Activated naive CD8-positive, alpha-beta T cell treated with anti-CD3 and anti-CD28 coated beads, Interleukin-2, amount 10 ng/mL, durations not matched to agents 7 days and 5 days (primary cell): ENCODE measurements around the gene CCDC88A. TPM values are rescaled to one million over a fixed set of nuclear protein-coding genes. Genes with fewer than 3 reads are reported as not detected.
"Not testable (repeated sequence)": the region's sequence is repeated elsewhere in the genome, so short reads cannot be mapped to it uniquely, and the experiment has no call there.

Experiments
- ATAC-seq: fragments of 150-1000 bp; cut with Tn5 transposase; one replicate; pipeline ENCODE4 v1.10.0; 2021; ENCODE audit warnings: low read depth, moderate library complexity
- POLR2A ChIA-PET: fragments of 350-600 bp; sonication (Branson Sonifier 250); formaldehyde crosslinking; loops from one replicate; lab custom pipeline; 2021; ENCODE audit warnings: antibody characterized with exemption; lab: Charles Lee
- DNase-seq: peaks from one replicate; pipeline ENCODE4 v3.0.0; 2021
- H3K27ac Mint-ChIP-seq: one replicate; pipeline ENCODE4 v1.8.0; 2022; ENCODE audit warnings: mild to moderate bottlenecking, mixed read lengths
- H3K27me3 Mint-ChIP-seq: one replicate; pipeline ENCODE4 v1.8.0; 2022; ENCODE audit warnings: mild to moderate bottlenecking, moderate library complexity, mixed read lengths
- H3K36me3 Mint-ChIP-seq: one replicate; pipeline ENCODE4 v1.8.0; 2021; ENCODE audit warnings: mild to moderate bottlenecking, mixed read lengths
- H3K4me1 Mint-ChIP-seq: one replicate; pipeline ENCODE4 v1.8.0; 2021; ENCODE audit warnings: mixed read lengths
- H3K4me3 Mint-ChIP-seq: one replicate; pipeline ENCODE4 v1.8.0; 2022; ENCODE audit warnings: mild to moderate bottlenecking, moderate library complexity, mixed read lengths
- H3K9me3 Mint-ChIP-seq: one replicate; pipeline ENCODE4 v1.8.0; 2021; ENCODE audit warnings: mixed read lengths
- total RNA-seq, 2 experiments: library from RNA; stranded (reverse); gene quantifications; one replicate each; pipeline ENCODE4 v1.2.3, GENCODE V29; 2021

CCDC88A gene
- total RNA-seq, 2 experiments from 2014 or later, result 19.5 to 20.3 TPM

DNA sequence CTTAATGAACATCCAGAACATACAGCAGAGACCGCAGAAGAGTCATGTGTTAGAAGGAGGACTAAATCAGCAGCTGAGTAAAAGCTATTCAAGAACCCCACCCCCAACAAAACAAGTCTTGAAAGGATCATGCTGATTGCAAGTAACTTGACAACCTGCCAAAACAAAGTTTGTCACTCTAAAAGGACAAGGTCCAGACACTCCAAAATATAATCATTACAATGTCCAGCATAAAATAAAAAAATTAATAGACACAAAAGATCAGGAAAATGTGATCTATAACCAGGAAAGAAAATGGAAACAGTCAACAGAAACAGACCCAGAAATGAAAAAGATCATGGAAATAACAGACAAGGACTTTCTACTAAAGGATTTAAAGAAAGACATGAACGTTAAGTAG is 28.5 kb downstream of the CCDC88A start:
- no peaks in the 10 kb centered on the region for H3K9me3 Mint-ChIP-seq
- no peaks in the 10 kb centered on the region for H3K4me1 Mint-ChIP-seq
- H3K4me3 Mint-ChIP-seq, result no peak overlapping the region
- ATAC-seq (no peak), DNase-seq (no peak)
- POLR2A ChIA-PET, result no interaction called here
- no peaks in the 10 kb centered on the region for H3K27me3 Mint-ChIP-seq
- H3K36me3 Mint-ChIP-seq, result peaks cover 1% of the 10 kb centered on the region
- no peak overlapping the region for H3K27ac Mint-ChIP-seq

GRCh38 chr2:55385516-55385915 is 34.1 kb downstream of the CCDC88A start:
- H3K4me1 Mint-ChIP-seq, POLR2A ChIA-PET, H3K27me3 Mint-ChIP-seq, ATAC-seq, H3K36me3 Mint-ChIP-seq, H3K9me3 Mint-ChIP-seq, H3K4me3 Mint-ChIP-seq, DNase-seq, H3K27ac Mint-ChIP-seq: not testable (repeated sequence)

DNA sequence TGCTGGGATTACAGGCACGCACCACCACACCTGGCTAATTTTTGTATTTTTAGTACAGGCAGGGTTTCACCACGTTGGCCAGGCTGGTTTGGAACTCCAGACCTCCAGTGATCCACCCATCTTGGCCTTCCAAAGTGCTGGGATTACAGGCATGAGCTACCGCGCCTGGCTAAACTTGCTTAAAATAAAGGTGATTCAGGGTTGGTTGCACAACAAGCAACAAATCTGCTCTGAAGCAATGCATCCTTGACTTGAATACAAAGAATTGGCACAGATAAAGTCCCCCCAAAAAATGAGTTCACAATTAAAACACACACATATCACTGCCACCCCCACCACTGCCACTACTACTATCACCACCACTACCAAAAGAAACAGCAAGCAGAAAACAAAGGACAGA is 34.9 kb downstream of the CCDC88A start:
- Mint-ChIP-seq H3K4me3 (no peak overlapping the region), H3K4me1 (no peaks in the 10 kb centered on the region), H3K36me3 (peaks cover 1% of the 10 kb centered on the region), H3K9me3 (no peaks in the 10 kb centered on the region), H3K27ac (no peak overlapping the region), H3K27me3 (no peaks in the 10 kb centered on the region)
- DNase-seq (no peak), ATAC-seq (no peak)
- POLR2A ChIA-PET, result no interaction called here

DNA sequence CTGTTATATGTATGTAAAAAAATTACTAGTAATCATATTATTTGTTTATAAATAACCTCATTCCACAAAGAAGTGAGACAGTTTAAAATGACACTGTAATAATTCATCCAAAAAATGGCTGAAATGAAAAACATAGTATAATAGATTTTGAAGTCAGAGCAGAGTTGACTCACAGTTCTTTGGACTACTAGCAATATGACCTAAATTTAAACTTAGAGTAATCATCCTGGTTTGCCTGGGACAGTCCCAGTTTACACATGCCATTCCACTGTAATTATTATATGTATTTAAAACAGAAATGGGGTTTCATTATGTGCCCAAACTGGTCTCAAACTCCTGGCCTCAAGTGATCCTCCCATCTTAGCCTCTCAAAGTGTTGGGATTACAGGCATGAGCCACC is 48.3 kb downstream of the CCDC88A start:
- POLR2A ChIA-PET, result no interaction called here
- Mint-ChIP-seq H3K4me1 (no peaks in the 10 kb centered on the region), H3K36me3 (peaks cover 6% of the 10 kb centered on the region), H3K27ac (no peak overlapping the region), H3K27me3 (no peaks in the 10 kb centered on the region), H3K9me3 (no peaks in the 10 kb centered on the region), H3K4me3 (no peak overlapping the region)
- DNase-seq (no peak), ATAC-seq (no peak)

DNA sequence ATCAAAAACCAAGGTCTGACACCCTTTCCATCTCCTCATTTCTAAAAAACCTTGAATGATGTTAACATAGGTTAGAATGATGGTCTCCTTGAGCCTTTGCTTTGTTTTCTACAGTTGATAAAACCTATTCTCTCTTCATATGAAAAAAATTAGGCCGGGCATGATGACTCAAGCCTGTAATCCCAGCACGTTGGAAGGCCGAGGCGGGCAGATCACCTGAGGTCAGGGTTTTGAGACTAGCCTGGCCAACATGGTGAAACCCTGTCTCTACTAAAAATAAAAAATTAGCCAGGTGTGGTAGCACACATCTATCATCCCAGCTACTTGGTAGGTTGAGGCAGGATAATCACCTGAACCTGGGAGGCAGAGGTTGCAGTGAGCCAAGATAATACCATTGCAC is 49.4 kb downstream of the CCDC88A start:
- no peak overlapping the region for H3K27ac Mint-ChIP-seq
- no peaks in the 10 kb centered on the region for H3K4me1 Mint-ChIP-seq
- H3K27me3 Mint-ChIP-seq, result no peaks in the 10 kb centered on the region

GRCh38 chr2:55365303-55365702 is 54.4 kb downstream of the CCDC88A start:
- H3K9me3 Mint-ChIP-seq, result no peaks in the 10 kb centered on the region
- ATAC-seq, result no peak
- DNase-seq, result no peak
- POLR2A ChIA-PET, result no interaction called here
- H3K4me3 Mint-ChIP-seq, result no peak overlapping the region
- no peaks in the 10 kb centered on the region for H3K4me1 Mint-ChIP-seq
- H3K36me3 Mint-ChIP-seq, result peaks cover 3% of the 10 kb centered on the region
- H3K27me3 Mint-ChIP-seq, result no peaks in the 10 kb centered on the region
- no peak overlapping the region for H3K27ac Mint-ChIP-seq

More for the DNA sequence above, 49.4 kb downstream of the CCDC88A start:
- no peak for DNase-seq
- Mint-ChIP-seq H3K36me3 (peaks cover 6% of the 10 kb centered on the region), H3K4me3 (no peak overlapping the region), H3K9me3 (no peaks in the 10 kb centered on the region)
- no peak for ATAC-seq
- POLR2A ChIA-PET, result no interaction called here

- Mint-ChIP-seq H3K4me1 (no peaks in the 10 kb centered on the region), H3K9me3 (no peaks in the 10 kb centered on the region)
- POLR2A ChIA-PET, result no interaction called here
Observed at GRCh38 chr2:55364189-55365055, 55.2 kb downstream of the CCDC88A start.

DNA sequence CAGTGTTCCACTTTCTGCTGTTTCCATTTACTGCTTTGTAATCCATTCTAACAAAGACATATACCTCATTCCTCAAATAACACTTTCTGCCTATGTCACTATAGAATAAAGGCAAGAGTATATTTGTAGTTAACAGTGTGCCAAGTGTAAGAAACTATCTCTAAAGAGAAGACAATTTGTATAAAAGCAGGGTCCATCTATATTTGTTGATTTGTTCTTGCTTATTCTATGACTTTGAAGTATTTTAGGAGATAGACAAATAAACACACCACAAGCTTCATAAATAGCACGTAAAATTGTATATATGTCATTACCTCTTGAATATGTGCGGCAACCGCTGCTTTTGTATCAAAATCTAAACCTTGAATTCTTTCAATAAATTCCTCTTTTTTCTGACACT is 56.0 kb downstream of the CCDC88A start:
- Mint-ChIP-seq H3K9me3 (no peaks in the 10 kb centered on the region), H3K4me1 (no peaks in the 10 kb centered on the region), H3K27ac (no peak overlapping the region), H3K36me3 (no peaks in the 10 kb centered on the region), H3K27me3 (no peaks in the 10 kb centered on the region), H3K4me3 (no peak overlapping the region)
- POLR2A ChIA-PET, result no interaction called here
- DNase-seq (no peak), ATAC-seq (no peak)

More at GRCh38 chr2:55364189-55365055, 55.2 kb downstream of the CCDC88A start:
- no peaks in the 10 kb centered on the region for H3K27me3 Mint-ChIP-seq
- ATAC-seq (no peak), DNase-seq (no peak)
- no peak overlapping the region for H3K27ac Mint-ChIP-seq
- no peaks in the 10 kb centered on the region for H3K36me3 Mint-ChIP-seq
- H3K4me3 Mint-ChIP-seq, result no peak overlapping the region

DNA sequence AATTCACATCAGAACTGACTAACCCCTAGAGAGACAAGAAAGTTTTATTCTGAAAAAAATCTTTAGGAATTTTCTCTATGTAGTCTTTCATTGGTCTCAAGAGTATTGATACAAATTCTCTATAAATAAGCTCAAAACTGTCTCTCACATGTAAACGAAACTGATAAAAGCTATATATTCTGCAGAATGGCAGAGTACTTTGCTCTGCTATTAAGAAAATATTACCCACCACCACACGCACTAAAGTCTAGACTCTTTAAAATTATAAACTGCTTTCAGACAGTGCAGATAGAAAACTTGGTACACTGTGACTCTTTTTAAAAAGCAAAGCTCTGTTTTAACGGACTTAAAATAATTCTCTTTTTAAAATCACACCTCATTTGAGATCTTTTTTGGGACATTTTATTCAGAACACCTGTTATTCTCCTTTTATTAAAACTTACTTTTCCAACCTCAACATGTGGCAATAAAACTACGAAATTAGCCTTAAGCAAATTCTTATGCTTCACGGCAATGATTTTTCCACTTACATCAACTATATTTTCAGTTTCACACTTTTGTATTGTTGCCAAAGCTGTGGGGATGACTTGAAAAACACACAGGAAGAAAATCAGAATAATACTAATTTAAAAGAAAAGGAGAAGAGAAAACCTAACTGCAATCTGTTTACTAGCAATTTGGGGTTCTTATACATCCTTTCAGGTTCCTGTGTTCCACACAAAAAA is 58.0 kb downstream of the CCDC88A start:
- no peak overlapping the region for H3K27ac Mint-ChIP-seq
- no peak overlapping the region for H3K4me3 Mint-ChIP-seq
- POLR2A ChIA-PET, result no interaction called here
- H3K36me3 Mint-ChIP-seq, result no peaks in the 10 kb centered on the region
- no peak for ATAC-seq
- no peak for DNase-seq
- H3K27me3 Mint-ChIP-seq, result no peaks in the 10 kb centered on the region
- no peaks in the 10 kb centered on the region for H3K9me3 Mint-ChIP-seq
- no peaks in the 10 kb centered on the region for H3K4me1 Mint-ChIP-seq

DNA sequence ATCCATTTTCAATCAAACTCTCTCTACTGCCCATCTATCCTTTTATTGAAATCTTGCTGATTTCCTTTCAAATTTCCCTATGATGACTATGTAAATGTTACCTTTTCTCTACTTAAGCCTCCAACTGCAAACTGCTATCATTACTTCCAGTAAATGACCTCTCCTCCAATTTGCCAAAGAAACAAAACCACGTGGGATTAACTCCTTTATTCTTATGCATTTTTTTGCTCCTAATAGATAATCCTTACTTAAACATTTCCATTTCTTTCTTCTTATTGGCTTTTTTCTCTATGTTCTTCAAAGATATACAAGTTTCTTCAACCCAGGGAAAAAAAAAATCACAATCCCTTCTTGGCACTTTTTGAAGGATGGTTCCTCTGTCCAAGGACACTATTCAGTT is 61.2 kb downstream of the CCDC88A start:
- POLR2A ChIA-PET, result no interaction called here
- ATAC-seq, result no peak
- DNase-seq, result no peak

GRCh38 chr2:55357927-55358326 is 61.7 kb downstream of the CCDC88A start:
- POLR2A ChIA-PET, result no interaction called here
- Mint-ChIP-seq H3K4me3 (no peak overlapping the region), H3K4me1 (no peaks in the 10 kb centered on the region), H3K27ac (no peak overlapping the region), H3K27me3 (no peaks in the 10 kb centered on the region), H3K9me3 (no peaks in the 10 kb centered on the region), H3K36me3 (peaks cover 2% of the 10 kb centered on the region)
- DNase-seq (no peak), ATAC-seq (no peak)

More for the DNA sequence above, 61.2 kb downstream of the CCDC88A start:
- H3K27me3 Mint-ChIP-seq, result no peaks in the 10 kb centered on the region
- H3K4me3 Mint-ChIP-seq, result no peak overlapping the region
- peaks cover 2% of the 10 kb centered on the region for H3K36me3 Mint-ChIP-seq
- H3K27ac Mint-ChIP-seq, result no peak overlapping the region
- H3K4me1 Mint-ChIP-seq, result no peaks in the 10 kb centered on the region
- H3K9me3 Mint-ChIP-seq, result no peaks in the 10 kb centered on the region

GRCh38 chr2:55357164-55357563 is 62.5 kb downstream of the CCDC88A start:
- POLR2A ChIA-PET, result no interaction called here
- Mint-ChIP-seq H3K36me3 (peaks cover 2% of the 10 kb centered on the region), H3K27me3 (no peaks in the 10 kb centered on the region), H3K4me1 (no peaks in the 10 kb centered on the region), H3K27ac (no peak overlapping the region), H3K9me3 (no peaks in the 10 kb centered on the region), H3K4me3 (no peak overlapping the region)
- ATAC-seq (no peak), DNase-seq (no peak)

DNA sequence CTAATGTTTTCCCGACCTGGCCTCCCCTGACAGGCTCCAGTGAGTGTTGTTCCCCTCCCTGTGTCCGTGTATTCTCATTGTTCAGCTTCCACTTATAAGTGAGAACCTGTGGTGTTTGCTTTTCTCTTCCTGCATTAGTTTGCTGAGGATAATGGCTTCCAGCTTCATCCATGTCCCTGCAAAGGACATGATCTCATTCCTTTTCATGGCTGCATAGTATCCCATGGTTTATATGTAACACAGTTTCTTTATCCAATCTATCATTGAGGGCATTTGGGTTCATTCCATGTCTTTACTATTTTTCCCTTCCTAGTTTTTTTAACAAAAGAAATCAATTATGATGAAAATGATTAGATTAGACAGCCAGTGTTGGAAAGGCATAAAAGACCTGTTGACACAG is 63.5 kb downstream of the CCDC88A start:
- H3K27ac Mint-ChIP-seq, POLR2A ChIA-PET, H3K27me3 Mint-ChIP-seq, ATAC-seq, H3K4me3 Mint-ChIP-seq, H3K36me3 Mint-ChIP-seq, H3K9me3 Mint-ChIP-seq, DNase-seq, H3K4me1 Mint-ChIP-seq: not testable (repeated sequence)

DNA sequence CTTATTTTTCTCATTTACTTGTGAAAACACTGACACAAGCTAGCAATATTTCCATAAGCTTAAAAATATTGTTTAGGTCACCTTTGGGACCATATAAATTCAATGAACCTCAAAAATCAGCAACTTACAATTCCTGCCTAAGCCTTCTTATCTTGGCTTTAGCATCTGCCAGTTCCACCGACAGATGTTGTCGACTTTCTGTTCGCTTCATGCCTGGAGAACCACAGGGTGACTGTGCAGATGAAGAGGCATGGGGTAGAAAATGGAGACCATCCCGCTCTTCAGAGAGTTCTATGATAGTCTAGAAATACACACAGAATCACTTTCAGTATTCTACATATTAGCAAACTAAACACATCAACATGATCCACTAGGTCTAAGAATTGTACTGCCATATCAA is 64.2 kb downstream of the CCDC88A start:
- no peak for ATAC-seq
- no peaks in the 10 kb centered on the region for H3K4me1 Mint-ChIP-seq

More for the DNA sequence above, 64.2 kb downstream of the CCDC88A start:
- no peaks in the 10 kb centered on the region for H3K9me3 Mint-ChIP-seq
- POLR2A ChIA-PET, result no interaction called here
- no peak for DNase-seq
- no peak overlapping the region for H3K4me3 Mint-ChIP-seq
- H3K27me3 Mint-ChIP-seq, result no peaks in the 10 kb centered on the region
- no peak overlapping the region for H3K27ac Mint-ChIP-seq
- H3K36me3 Mint-ChIP-seq, result peaks cover 5% of the 10 kb centered on the region
